GM12875 (cell line): ENCODE measurements around the gene TNKS2.

ENCODE experiments used
- H3K4me3 ChIP-seq: one replicate; pipeline ENCODE4 v1.5.1; 2011; ENCODE audit warnings: low read depth, low read length, control low read depth
- TF ChIP-seq, protein P1 (sequence below): IDR thresholded peaks from 2 replicates; pipeline ENCODE4 v1.5.1; 2011; ENCODE audit warnings: low read depth, mild to moderate bottlenecking, control low read depth, inconsistent platforms, low read length, moderate library complexity, borderline replicate concordance; ENCODE audit not compliant: insufficient read depth

TNKS2 gene

DNA sequence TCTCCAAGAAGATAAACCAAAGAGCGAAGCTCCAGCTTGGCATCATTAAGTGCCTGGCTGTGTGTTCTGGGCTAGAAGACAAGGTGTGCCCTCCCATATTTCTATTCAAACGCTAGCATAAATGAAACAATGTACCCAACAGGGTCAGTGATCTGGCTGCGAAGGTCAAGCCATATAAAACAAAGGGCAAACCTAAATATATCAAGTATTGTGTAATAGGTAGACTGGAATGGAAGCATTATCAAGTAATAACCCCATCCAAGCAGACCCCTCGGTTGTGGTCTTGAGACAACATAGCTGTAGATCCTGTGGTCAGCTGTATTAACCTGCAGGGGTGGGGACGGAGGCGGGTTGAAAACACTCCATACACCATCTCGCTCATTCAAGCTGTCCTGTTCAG, 31.6 kb upstream of the TNKS2 start:
- TF ChIP-seq, protein P1, sequence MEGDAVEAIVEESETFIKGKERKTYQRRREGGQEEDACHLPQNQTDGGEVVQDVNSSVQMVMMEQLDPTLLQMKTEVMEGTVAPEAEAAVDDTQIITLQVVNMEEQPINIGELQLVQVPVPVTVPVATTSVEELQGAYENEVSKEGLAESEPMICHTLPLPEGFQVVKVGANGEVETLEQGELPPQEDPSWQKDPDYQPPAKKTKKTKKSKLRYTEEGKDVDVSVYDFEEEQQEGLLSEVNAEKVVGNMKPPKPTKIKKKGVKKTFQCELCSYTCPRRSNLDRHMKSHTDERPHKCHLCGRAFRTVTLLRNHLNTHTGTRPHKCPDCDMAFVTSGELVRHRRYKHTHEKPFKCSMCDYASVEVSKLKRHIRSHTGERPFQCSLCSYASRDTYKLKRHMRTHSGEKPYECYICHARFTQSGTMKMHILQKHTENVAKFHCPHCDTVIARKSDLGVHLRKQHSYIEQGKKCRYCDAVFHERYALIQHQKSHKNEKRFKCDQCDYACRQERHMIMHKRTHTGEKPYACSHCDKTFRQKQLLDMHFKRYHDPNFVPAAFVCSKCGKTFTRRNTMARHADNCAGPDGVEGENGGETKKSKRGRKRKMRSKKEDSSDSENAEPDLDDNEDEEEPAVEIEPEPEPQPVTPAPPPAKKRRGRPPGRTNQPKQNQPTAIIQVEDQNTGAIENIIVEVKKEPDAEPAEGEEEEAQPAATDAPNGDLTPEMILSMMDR, result no peak
- H3K4me3 ChIP-seq, result no peak overlapping the region

DNA sequence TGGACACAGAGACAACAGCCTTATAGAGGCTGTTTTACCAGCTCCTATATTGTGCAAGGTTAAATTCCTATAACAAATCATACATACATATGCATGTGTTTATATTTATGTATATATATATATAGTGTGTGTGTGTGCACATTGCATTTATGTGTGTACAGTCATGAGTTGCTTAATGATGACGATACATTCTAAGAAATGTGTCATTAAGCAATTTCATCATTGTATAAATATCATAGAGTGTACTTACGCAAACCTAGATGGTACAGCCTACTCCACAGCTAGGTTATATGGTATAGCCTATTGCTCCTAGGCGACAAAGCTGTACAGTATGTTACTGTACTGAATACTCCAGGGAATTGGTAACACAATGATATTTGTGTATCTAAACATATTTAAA, 30.1 kb upstream of the TNKS2 start:
- H3K4me3 ChIP-seq, result no peak overlapping the region
- TF ChIP-seq, protein P1, result no peak

DNA sequence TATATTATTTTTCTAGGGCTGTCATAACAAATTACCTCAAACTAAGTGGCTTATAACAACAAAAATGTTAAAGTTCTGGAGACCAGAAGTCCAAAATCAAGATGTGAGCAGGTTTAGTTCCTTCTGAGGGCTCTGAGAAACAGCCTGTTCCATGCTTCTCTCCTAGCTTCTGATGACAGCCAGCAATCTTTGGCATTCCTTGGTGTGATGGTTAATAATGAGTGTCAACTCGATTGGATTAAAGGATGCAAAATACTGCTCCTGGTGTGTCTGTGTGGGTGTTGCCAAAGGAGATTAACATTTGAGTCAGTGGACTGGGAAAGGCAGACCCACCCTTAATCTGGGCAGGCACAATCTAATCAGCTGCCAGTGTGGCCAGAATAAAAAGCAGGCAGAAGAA, 26.3 kb upstream of the TNKS2 start:
- H3K4me3 ChIP-seq, result no peak overlapping the region
- TF ChIP-seq, protein P1, result no peak

DNA sequence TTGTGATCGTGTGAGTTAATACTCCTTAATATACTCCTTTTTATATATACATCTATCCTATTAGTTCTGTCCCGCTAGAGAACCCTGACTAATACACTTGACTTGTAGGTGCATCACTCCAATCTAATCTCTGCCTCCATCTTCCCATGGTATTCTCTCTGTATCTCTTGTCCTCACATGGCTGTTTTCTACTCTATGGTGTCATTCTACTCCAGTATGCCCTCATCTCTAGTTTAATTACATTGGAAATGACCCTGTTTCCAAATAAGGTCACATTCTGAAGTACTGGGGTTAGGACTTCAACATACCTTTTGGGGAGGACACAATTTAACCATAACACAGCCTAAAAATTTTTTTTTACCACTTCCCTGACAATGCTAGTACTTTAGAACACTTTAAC, 25.8 kb upstream of the TNKS2 start:
- no peak overlapping the region for H3K4me3 ChIP-seq
- TF ChIP-seq, protein P1, result no peak

DNA sequence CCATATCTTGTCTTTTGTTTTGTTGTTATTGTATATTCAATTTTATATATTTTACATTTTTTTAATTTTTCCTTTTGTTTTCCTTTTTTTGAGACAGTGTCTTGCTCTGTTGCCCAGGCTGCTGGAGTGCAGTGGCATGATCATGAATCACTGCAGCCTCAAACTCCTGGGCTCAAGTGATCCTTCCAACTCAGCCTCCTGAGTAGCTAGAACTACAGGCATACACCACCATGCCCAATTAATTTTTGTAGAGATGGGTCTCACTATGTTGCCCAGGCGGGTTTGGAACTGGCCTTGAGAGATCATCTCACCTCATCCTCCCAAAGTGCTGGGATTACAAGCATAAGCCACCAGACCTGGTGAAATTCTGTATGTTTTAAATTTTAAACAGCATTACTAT, 25.4 kb upstream of the TNKS2 start:
- H3K4me3 ChIP-seq, result no peak overlapping the region
- TF ChIP-seq, protein P1, result no peak

DNA sequence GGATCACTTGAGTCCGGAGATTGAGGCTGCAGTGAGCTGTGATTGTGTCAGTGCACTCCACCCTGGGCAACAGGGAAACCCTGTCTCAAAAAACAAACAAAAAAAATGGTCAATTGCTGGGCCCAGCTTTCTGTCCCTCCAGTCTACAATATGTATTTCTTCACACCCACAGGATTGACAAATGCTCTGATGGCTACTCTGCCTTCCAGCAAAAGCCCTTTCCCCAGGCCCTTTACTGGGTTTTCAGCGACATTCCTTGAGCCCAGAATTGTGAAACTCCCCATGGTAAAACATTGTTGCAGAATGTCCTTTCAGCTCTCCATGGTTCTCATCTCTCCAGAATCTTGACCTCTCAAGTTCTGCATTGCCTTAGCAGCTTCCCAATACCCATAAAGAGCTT, 23.7 kb upstream of the TNKS2 start:
- no peak overlapping the region for H3K4me3 ChIP-seq
- TF ChIP-seq, protein P1, result no peak

DNA sequence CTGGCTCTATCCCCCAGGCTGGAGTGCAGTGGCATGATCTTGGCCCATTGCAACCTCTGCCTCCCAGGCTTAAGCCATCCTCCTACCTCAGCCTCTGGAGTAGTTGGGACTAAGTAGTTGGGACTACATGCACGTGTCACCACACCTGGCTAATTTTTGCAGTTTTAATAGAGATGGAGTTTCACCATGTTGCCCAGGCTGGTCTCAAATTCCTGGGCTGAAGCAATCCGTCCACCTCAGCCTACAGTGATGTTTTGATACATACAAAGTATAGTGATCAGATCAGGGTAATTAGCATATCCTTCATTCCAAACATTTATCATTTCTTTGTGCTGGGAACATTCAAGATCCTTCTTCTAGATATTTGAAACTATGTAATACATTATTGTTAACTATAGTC, 22.5 kb upstream of the TNKS2 start:
- TF ChIP-seq, protein P1, result no peak
- no peak overlapping the region for H3K4me3 ChIP-seq
